SK-N-SH treated with all-trans-retinoic acid at 6 μM for 48 hours (cell line): ENCODE data around the gene OPHN1.

Experiments
- RARB ChIP-seq: fragments of 250-450 bp; sonication (Bioruptor Pico); IDR thresholded peaks from 2 replicates; pipeline ENCODE4 v1.8.0; 2021; ENCODE audit warnings: mild to moderate bottlenecking, moderate library complexity
- TOX ChIP-seq: fragments of 250-450 bp; sonication (Bioruptor Pico); IDR thresholded peaks from 2 replicates; pipeline ENCODE4 v1.8.0; 2021; ENCODE audit warnings: mild to moderate bottlenecking, moderate library complexity, borderline replicate concordance
- ZFP30 ChIP-seq: fragments of 450-650 bp; formaldehyde crosslinking; IDR thresholded peaks from 2 replicates; pipeline ENCODE4 v1.5.0; 2022; ENCODE audit warnings: mild to moderate bottlenecking, moderate library complexity
- ZNF565 ChIP-seq: fragments of 450-650 bp; formaldehyde crosslinking; conservative IDR thresholded peaks from 2 replicates; pipeline ENCODE4 v1.5.0; 2020; ENCODE audit warnings: low read depth, mild to moderate bottlenecking, moderate library complexity

- TF ChIP-seq ZNF565 (CRISPR knock-in tag) (no peak), ZFP30 (CRISPR knock-in tag) (no peak), TOX (CRISPR knock-in tag) (no peak), RARB (CRISPR knock-in tag) (no peak)
Measured at GRCh38 chrX:68084765-68085164, 348.5 kb downstream of the OPHN1 start.
